Activated CD4-positive, alpha-beta T cell treated with anti-CD3 and anti-CD28 coated beads, Interleukin-10, Interleukin-2, amounts not matched to agents 100 ng/mL and 50 ng/mL, durations not matched to agents 16 hours and 8 hours (primary cell): ENCODE data around the gene SEC22A.

Experiments
- DNase-seq: peaks from one replicate; pipeline ENCODE4 v3.0.0-alpha.2; 2020

The SEC22A gene

GRCh38 chr3:123311201-123311600 lies 109.5 kb downstream of the SEC22A start:
- no peak for DNase-seq

- no peak for DNase-seq
Observed at GRCh38 chr3:123312331-123313265, 110.9 kb downstream of the SEC22A start.

- DNase-seq = no peak
Observed at GRCh38 chr3:123313889-123314288, 112.1 kb downstream of the SEC22A start.

GRCh38 chr3:123314359-123315270 lies 112.9 kb downstream of the SEC22A start:
- DNase-seq = no peak

GRCh38 chr3:123315271-123315595 lies 113.5 kb downstream of the SEC22A start:
- no peak for DNase-seq

- no peak for DNase-seq
Observed at GRCh38 chr3:123317716-123318115, 116.0 kb downstream of the SEC22A start.

DNA sequence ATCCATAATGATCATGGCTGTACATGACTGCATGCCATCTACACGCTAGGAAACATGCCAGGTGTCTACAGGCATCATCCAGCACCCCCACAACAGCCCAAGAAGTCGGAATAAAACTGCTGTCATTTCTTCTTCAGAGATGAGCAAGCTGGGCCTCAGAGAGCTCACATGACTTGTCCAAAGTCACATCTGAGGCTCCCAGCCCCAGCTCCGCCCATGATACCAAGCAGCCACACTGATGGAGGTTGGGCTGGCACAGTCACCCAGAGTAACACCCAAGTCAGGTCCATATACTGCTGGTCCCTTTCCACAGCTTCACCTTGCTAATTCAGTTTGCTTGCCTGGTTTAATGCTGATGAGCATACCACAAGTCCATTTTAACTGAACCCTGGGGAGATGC lies 116.6 kb downstream of the SEC22A start:
- peak; percentile 38 for DNase-seq

DNA sequence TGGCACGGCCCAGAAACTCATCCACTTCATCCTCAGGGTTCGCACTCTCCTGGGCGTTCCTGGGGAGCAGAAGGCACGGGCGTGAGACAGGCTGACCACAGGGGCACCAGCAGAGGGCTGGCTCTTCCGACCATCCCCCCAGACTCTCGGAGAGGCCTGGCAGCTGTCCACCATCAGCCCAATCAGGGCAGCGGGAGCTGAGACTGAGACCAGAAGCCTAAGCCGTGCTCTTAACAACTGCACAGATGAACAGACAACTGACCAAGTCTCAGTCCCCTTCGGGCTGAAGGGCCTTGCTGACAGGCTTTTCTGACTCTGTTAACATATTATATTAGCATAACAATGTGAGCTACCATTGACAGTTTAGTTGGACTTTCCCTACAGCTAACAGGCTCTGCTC lies 118.0 kb downstream of the SEC22A start:
- no peak for DNase-seq

GRCh38 chr3:123320221-123320620 lies 118.5 kb downstream of the SEC22A start:
- DNase-seq = no peak

DNA sequence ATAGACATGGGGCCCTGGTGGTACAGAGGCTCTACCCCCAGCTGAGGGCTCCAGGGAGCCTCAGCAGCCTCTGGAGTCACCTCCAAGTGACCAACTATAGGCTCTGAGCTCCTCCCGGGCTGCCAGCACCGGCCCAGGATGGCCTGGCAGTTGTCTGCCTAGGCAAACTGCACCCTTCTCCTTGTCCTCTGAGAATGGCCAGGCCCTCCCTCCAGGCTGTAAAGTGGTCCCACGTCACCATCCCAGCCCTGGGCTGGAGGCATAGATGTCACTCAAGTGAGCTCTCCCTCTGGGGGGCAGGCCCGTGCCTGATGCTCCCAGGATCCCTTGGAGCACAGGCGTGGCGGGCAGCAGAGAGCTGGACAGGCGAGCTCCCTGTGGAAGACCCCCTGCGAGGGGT lies 120.1 kb downstream of the SEC22A start:
- DNase-seq = no peak

- DNase-seq = no peak
Observed at GRCh38 chr3:123322866-123323265, 121.1 kb downstream of the SEC22A start.
